GM19193 (cell line): ENCODE measurements around the gene IQGAP3.

Source experiments
- POLR2A ChIP-seq: IDR thresholded peaks from 4 replicates; pipeline ENCODE4 v1.6.1; 2011; ENCODE audit not compliant: insufficient read depth, insufficient read length; ENCODE audit errors: extremely low read depth

Gene IQGAP3

GRCh38 chr1:156500793-156501506 lies 71.4 kb downstream of the IQGAP3 start:
- peak; percentile 76 for TF ChIP-seq POLR2A

GRCh38 chr1:156500543-156500792 lies 71.9 kb downstream of the IQGAP3 start, which contains the start of gene MEF2D:
Gene MEF2D (minus strand): TSS chr1:156500775. CDS start chr1:156483292, 17,483 bp downstream.
- TF ChIP-seq POLR2A: no peak

- TF ChIP-seq POLR2A: no peak
These were observed 72.4 kb downstream of the IQGAP3 start for GRCh38 chr1:156499842-156500542.

- no peak for TF ChIP-seq POLR2A
These were observed 73.0 kb downstream of the IQGAP3 start for GRCh38 chr1:156499194-156499841.

- TF ChIP-seq POLR2A: no peak
These were observed 73.8 kb downstream of the IQGAP3 start for GRCh38 chr1:156498432-156499193.

GRCh38 chr1:156497743-156498431 lies 74.5 kb downstream of the IQGAP3 start:
- no peak for TF ChIP-seq POLR2A

- peak; percentile 15 for TF ChIP-seq POLR2A
These were observed 75.2 kb downstream of the IQGAP3 start for GRCh38 chr1:156497078-156497742.

- TF ChIP-seq POLR2A: peak; percentile 4
These were observed 76.1 kb downstream of the IQGAP3 start for GRCh38 chr1:156496211-156496761.

- no peak for TF ChIP-seq POLR2A
These were observed 76.8 kb downstream of the IQGAP3 start for GRCh38 chr1:156495401-156496140.

- TF ChIP-seq POLR2A: no peak
These were observed 78.0 kb downstream of the IQGAP3 start for GRCh38 chr1:156494309-156494895.

- no peak for TF ChIP-seq POLR2A
These were observed 78.6 kb downstream of the IQGAP3 start for GRCh38 chr1:156493742-156494141.

- TF ChIP-seq POLR2A: no peak
These were observed 79.2 kb downstream of the IQGAP3 start for GRCh38 chr1:156493154-156493631.

GRCh38 chr1:156492591-156493080 lies 79.7 kb downstream of the IQGAP3 start:
- TF ChIP-seq POLR2A: peak; percentile 28

GRCh38 chr1:156492013-156492590 lies 80.3 kb downstream of the IQGAP3 start:
- TF ChIP-seq POLR2A: no peak
